ENCODE measurements around the gene ABCC3. TPM values are rescaled to one million over a fixed set of nuclear protein-coding genes. Genes with fewer than 3 reads are reported as not detected.

ABCC3 gene
- total and polyA plus RNA-seq, 12 donors: 0.23 to 5.7 (median 1.1) TPM; not detected in 1

DNA sequence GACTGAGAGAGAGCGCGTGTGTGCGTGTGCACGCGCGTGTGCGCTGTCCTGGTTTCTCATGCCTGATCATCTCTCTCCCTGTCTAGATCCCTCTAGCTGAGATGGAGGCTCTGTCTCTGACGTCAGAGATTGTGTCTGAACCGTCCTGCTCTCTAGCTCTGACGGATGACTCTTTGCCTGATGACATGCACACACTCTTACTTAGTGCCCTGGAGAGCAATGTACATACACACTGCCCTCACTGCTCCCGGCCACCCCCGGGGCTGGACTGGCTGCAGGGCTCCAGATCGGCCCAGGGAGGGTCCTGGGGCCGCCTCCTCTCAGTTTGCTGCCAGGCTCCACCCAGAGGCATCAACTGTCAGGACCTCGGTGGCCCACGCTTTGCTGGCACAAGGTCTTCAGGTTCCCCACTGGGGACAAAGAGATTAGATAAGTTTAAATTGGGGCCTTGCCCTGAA, 13.1 kb upstream of the ABCC3 start:
- TF ChIP-seq, protein P1, sequence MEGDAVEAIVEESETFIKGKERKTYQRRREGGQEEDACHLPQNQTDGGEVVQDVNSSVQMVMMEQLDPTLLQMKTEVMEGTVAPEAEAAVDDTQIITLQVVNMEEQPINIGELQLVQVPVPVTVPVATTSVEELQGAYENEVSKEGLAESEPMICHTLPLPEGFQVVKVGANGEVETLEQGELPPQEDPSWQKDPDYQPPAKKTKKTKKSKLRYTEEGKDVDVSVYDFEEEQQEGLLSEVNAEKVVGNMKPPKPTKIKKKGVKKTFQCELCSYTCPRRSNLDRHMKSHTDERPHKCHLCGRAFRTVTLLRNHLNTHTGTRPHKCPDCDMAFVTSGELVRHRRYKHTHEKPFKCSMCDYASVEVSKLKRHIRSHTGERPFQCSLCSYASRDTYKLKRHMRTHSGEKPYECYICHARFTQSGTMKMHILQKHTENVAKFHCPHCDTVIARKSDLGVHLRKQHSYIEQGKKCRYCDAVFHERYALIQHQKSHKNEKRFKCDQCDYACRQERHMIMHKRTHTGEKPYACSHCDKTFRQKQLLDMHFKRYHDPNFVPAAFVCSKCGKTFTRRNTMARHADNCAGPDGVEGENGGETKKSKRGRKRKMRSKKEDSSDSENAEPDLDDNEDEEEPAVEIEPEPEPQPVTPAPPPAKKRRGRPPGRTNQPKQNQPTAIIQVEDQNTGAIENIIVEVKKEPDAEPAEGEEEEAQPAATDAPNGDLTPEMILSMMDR (IDR thresholded peaks at IDR 0.05): no peak

DNA sequence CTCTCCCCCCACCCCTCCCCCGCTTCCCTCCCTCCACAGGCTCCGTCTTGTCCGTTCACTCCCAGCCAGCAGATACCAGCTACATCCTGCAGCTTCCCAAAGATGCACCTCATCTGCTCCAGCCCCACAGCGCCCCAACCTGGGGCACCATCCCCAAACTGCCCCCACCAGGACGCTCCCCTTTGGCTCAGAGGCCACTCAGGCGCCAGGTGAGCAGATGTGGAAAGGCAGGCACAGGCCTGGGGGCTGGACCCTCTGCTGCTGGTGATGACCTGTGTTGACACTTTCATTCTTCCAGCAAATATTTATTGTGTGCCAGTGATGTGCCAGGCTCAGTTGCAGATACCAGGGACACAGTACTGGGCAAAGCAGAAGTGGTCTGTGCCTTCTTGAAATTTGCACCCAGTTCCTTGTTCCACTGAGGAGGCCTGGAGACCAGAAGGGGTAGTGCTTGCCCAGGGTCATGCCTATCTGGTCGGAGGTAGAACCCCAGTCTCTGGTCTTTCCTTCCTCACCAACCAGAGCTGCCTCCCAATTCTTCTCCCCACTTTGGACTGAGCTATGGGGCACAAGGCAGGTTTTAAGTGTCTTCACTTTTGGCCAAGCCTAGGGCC, 10.3 kb upstream of the ABCC3 start:
- ATAC-seq (no peak), DNase-seq (no peak)
- Histone ChIP-seq H3K4me1 (peaks cover 0 to 13% (median 7%) of the 10 kb centered on the region in 9 donors), H3K27me3 (peaks cover 0 to 50% (median 34%) of the 10 kb centered on the region in 7 donors), H3K27ac (no peak overlapping the region), H3K36me3 (no peaks in the 10 kb centered on the region), H3K4me3 (no peak overlapping the region), H3K9me3 (no peaks in the 10 kb centered on the region)
- 86 to 90% methylated on average over 7 of the region's 7 CpGs for WGBS, 2 donors
- TF ChIP-seq, protein P1 (IDR thresholded peaks at IDR 0.05): no peak
- intact Hi-C loops (cut with DNase I): loop anchor here in 3 of 10 donors (2.0 to 10.0 kb wide), 3 partner anchors 74 to 140 kb away; no protein-coding TSS in a partner anchor

More for the DNA sequence above, 13.1 kb upstream of the ABCC3 start:
- Histone ChIP-seq H3K4me3 (no peak overlapping the region), H3K27ac (no peak overlapping the region), H3K36me3 (no peaks in the 10 kb centered on the region), H3K9me3 (no peaks in the 10 kb centered on the region), H3K27me3 (peaks cover 0 to 28% (median 11%) of the 10 kb centered on the region in 7 donors), H3K4me1 (peaks cover 0 to 27% (median 7%) of the 10 kb centered on the region in 9 donors)
- intact Hi-C loops (cut with DNase I): loop anchor here in 3 of 10 donors (5.0 to 10.0 kb wide), 2 partner anchors 134 to 137 kb away; no protein-coding TSS in a partner anchor
- no peak for ATAC-seq
- 57 to 62% methylated on average over 16 of the region's 16 CpGs for WGBS, 2 donors
- no peak for DNase-seq

DNA sequence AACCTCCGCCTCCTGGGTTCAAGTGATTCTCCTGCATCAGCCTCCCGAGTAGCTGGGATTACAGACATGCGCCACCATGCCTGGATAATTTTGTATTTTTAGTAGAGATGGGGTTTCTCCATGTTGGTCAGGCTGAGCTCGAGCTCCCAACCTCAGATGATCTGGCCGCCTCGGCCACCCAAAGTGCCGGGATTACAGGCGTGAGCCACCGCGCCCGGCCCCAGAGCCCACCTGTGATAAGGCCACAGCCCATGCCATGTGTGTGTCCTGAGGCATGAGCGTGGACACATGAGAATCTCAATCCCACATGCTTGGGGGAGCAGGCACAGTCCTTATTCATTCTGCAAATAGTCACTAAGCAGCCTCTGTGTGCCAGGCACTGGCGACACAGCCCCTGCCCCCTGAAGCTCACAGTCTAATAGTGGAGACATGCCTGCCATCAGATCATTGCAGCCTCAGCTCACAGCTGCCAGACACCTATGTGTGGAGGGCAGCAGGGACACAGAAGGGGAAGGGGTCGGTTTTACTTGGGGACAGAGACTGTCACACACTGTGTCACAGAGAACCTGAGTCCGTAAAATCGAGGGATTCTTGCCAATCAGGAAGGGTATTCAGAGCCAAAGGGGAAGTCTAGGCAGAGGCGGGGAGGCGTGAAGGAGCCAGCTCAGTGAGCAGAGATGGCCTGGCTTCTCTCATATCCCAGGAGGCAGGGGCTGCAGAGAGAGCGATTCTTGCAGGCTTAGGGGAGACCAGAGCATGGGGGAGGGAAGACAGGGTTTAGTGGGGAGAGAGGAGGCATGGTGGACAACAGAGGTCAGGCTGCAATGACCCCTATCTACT, 9.4 kb upstream of the ABCC3 start:
- peaks cover 0 to 9% (median 7%) of the 10 kb centered on the region in 9 donors for H3K4me1 ChIP-seq
- no peaks in the 10 kb centered on the region for H3K9me3 ChIP-seq
- DNase-seq (no peak), ATAC-seq (peak in 2 of 8 donors; percentile 5 to 9)
- 82 to 83% methylated on average over 19 of the region's 19 CpGs for WGBS, 2 donors
- H3K27me3 ChIP-seq: peaks cover 0 to 55% (median 41%) of the 10 kb centered on the region in 7 donors
- TF ChIP-seq, protein P1 (IDR thresholded peaks at IDR 0.05): no peak
- H3K4me3 ChIP-seq: no peak overlapping the region
- intact Hi-C loops (cut with DNase I): loop anchor here in 9 of 10 donors (2.0 to 10.0 kb wide), 7 partner anchors 67 to 143 kb away; partner anchors contain the start of gene SPATA20 (in 2 of the 9)
- H3K36me3 ChIP-seq: no peaks in the 10 kb centered on the region
- H3K27ac ChIP-seq: no peak overlapping the region

DNA sequence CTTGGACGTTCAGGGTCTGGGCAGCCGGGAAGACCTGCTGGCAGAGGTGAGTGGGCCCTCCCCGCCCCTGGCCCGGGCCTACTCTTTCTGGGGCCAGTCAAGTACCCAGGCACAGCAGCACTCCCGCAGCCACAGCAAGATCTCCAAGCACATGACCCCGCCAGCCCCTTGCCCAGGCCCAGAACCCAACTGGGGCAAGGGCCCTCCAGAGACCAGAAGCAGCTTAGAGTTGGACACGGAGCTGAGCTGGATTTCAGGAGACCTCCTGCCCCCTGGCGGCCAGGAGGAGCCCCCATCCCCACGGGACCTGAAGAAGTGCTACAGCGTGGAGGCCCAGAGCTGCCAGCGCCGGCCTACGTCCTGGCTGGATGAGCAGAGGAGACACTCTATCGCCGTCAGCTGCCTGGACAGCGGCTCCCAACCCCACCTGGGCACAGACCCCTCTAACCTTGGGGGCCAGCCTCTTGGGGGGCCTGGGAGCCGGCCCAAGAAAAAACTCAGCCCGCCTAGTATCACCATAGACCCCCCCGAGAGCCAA, 8.6 kb upstream of the ABCC3 start:
- Histone ChIP-seq H3K27me3 (peaks cover 0 to 53% (median 46%) of the 10 kb centered on the region in 7 donors), H3K9me3 (no peaks in the 10 kb centered on the region), H3K4me3 (no peak overlapping the region), H3K4me1 (peaks cover 0 to 9% (median 7%) of the 10 kb centered on the region in 9 donors), H3K27ac (no peak overlapping the region), H3K36me3 (no peaks in the 10 kb centered on the region)
- TF ChIP-seq, protein P1 (IDR thresholded peaks at IDR 0.05): peak; percentile 67 to 88 (median 83)
- ATAC-seq: peak; percentile 73 to 88 (median 84)
- DNase-seq: peak; percentile 76
- intact Hi-C loops (cut with DNase I): loop anchor here in 9 of 10 donors (1.0 to 10.0 kb wide), 11 partner anchors 66 to 144 kb away; partner anchors contain the start of gene SPATA20 (in 4 of the 9)
- 36 to 38% methylated on average over 17 to 19 of the region's 19 CpGs for WGBS, 2 donors

Data from heart right ventricle (tissue), 16 donors.